ENCODE data around the gene ASCC1. TPM values are rescaled to one million over a fixed set of nuclear protein-coding genes. Genes with fewer than 3 reads are reported as not detected.
"Not testable (repeated sequence)": the region's sequence is repeated elsewhere in the genome, so short reads cannot be mapped to it uniquely, and the experiment has no call there.

The ASCC1 gene
- total and polyA plus RNA-seq, 2 experiments from 2014 or later, result 31.8 to 38.7 TPM

- no peak overlapping the region for H3K4me3 ChIP-seq
- H3K9me3 ChIP-seq (ENCODE audit: low read depth), result no peaks in the 10 kb centered on the region
- H3K79me2 ChIP-seq, result no peaks in the 10 kb centered on the region
- DNase-seq (ENCODE audit: low spot score), result no peak
- no peaks in the 10 kb centered on the region for H3K4me1 ChIP-seq (ENCODE audit: insufficient read depth)
- no peaks in the 10 kb centered on the region for H3K27me3 ChIP-seq
- H3K4me2 ChIP-seq, result no peak overlapping the region
- 97% methylated on average over 10 of the region's 10 CpGs for WGBS (ENCODE audit: low lambda C conversion rate, missing lambda C conversion rate)
- no peaks in the 10 kb centered on the region for H3K9me2 ChIP-seq (replicated peaks; ENCODE audit: insufficient read depth)
- no peak for TF ChIP-seq EZH2phosphoT487 (IDR thresholded peaks at IDR 0.05; ENCODE audit: low read depth, severe bottlenecking, unreplicated experiment)
- no peak for TF ChIP-seq EZH2 (IDR thresholded peaks at IDR 0.05; ENCODE audit: borderline replicate concordance)
- no peak for TF ChIP-seq CTCF (IDR thresholded peaks at IDR 0.05; ENCODE audit: poor library complexity)
- H4K20me1 ChIP-seq (ENCODE audit: insufficient read depth, poor library complexity, severe bottlenecking), result no peaks in the 10 kb centered on the region
- no peak overlapping the region for H2AFZ ChIP-seq
- H3K27ac ChIP-seq, result no peak overlapping the region
- H3K36me3 ChIP-seq (replicated peaks; ENCODE audit: insufficient read depth, low read depth), result no peaks in the 10 kb centered on the region
Observed at GRCh38 chr10:72156223-72156622, 59.9 kb downstream of the ASCC1 start.

GRCh38 chr10:72152286-72152685 lies 63.8 kb downstream of the ASCC1 start:
- 98% methylated on average over 7 of the region's 7 CpGs for WGBS (ENCODE audit: low lambda C conversion rate, missing lambda C conversion rate)

GRCh38 chr10:72150746-72151478 lies 65.2 kb downstream of the ASCC1 start:
- not testable (repeated sequence) for H3K27ac ChIP-seq; H4K20me1 ChIP-seq (ENCODE audit: insufficient read depth, poor library complexity, severe bottlenecking); H3K4me2 ChIP-seq; H3K4me3 ChIP-seq; H3K27me3 ChIP-seq; H3K79me2 ChIP-seq; H2AFZ ChIP-seq; H3K9me2 ChIP-seq (replicated peaks; ENCODE audit: insufficient read depth); H3K4me1 ChIP-seq (ENCODE audit: insufficient read depth); DNase-seq (ENCODE audit: low spot score); H3K36me3 ChIP-seq (replicated peaks; ENCODE audit: insufficient read depth, low read depth); H3K9me3 ChIP-seq (ENCODE audit: low read depth)
- 95% methylated on average over 6 of the region's 6 CpGs for WGBS (ENCODE audit: low lambda C conversion rate, missing lambda C conversion rate)

More at GRCh38 chr10:72152286-72152685, 63.8 kb downstream of the ASCC1 start:
- no peaks in the 10 kb centered on the region for H4K20me1 ChIP-seq (ENCODE audit: insufficient read depth, poor library complexity, severe bottlenecking)
- no peaks in the 10 kb centered on the region for H3K9me3 ChIP-seq (ENCODE audit: low read depth)
- H3K9me2 ChIP-seq (replicated peaks; ENCODE audit: insufficient read depth), result no peaks in the 10 kb centered on the region
- H3K36me3 ChIP-seq (replicated peaks; ENCODE audit: insufficient read depth, low read depth), result no peaks in the 10 kb centered on the region
- H3K4me3 ChIP-seq, result no peak overlapping the region
- no peaks in the 10 kb centered on the region for H3K4me1 ChIP-seq (ENCODE audit: insufficient read depth)
- H3K27me3 ChIP-seq, result no peaks in the 10 kb centered on the region
- no peak overlapping the region for H3K4me2 ChIP-seq
- no peaks in the 10 kb centered on the region for H3K79me2 ChIP-seq
- no peak overlapping the region for H2AFZ ChIP-seq
- no peak overlapping the region for H3K27ac ChIP-seq
- no peak for DNase-seq (ENCODE audit: low spot score)
- TF ChIP-seq CTCF (IDR thresholded peaks at IDR 0.05; ENCODE audit: poor library complexity) (no peak), EZH2 (IDR thresholded peaks at IDR 0.05; ENCODE audit: borderline replicate concordance) (no peak), EZH2phosphoT487 (IDR thresholded peaks at IDR 0.05; ENCODE audit: low read depth, severe bottlenecking, unreplicated experiment) (no peak)

- H3K4me2 ChIP-seq; H3K9me2 ChIP-seq (replicated peaks; ENCODE audit: insufficient read depth); H3K27ac ChIP-seq; H3K27me3 ChIP-seq; H3K4me1 ChIP-seq (ENCODE audit: insufficient read depth); H4K20me1 ChIP-seq (ENCODE audit: insufficient read depth, poor library complexity, severe bottlenecking); H3K36me3 ChIP-seq (replicated peaks; ENCODE audit: insufficient read depth, low read depth); H2AFZ ChIP-seq; H3K4me3 ChIP-seq; H3K9me3 ChIP-seq (ENCODE audit: low read depth); DNase-seq (ENCODE audit: low spot score); H3K79me2 ChIP-seq: not testable (repeated sequence)
- WGBS (ENCODE audit: low lambda C conversion rate, missing lambda C conversion rate), result 97% methylated on average over 4 of the region's 4 CpGs
Observed at GRCh38 chr10:72147324-72147584, 68.8 kb downstream of the ASCC1 start.
